ENCODE data around the gene NT5M.

The NT5M gene

GRCh38 chr17:17377071-17377967 is 74.1 kb downstream of the NT5M start:
- Histone ChIP-seq H3K9ac (no peak overlapping the region), H2AFZ (no peak overlapping the region), H3K27ac (no peak overlapping the region), H3K9me3 (ENCODE audit: control insufficient read depth, low read length) (no peaks in the 10 kb centered on the region), H3K27me3 (ENCODE audit: control insufficient read depth, insufficient read depth, low read length) (no peaks in the 10 kb centered on the region), H3K79me2 (no peaks in the 10 kb centered on the region), H3K4me3 (ENCODE audit: low read depth, low read length) (no peak overlapping the region), H3K4me1 (no peaks in the 10 kb centered on the region), H3K4me2 (ENCODE audit: low read length) (no peak overlapping the region), H3K36me3 (ENCODE audit: control insufficient read depth, insufficient read depth, low read length) (no peaks in the 10 kb centered on the region)
- no peak for TF ChIP-seq CTCF (IDR thresholded peaks at IDR 0.05)

DNA sequence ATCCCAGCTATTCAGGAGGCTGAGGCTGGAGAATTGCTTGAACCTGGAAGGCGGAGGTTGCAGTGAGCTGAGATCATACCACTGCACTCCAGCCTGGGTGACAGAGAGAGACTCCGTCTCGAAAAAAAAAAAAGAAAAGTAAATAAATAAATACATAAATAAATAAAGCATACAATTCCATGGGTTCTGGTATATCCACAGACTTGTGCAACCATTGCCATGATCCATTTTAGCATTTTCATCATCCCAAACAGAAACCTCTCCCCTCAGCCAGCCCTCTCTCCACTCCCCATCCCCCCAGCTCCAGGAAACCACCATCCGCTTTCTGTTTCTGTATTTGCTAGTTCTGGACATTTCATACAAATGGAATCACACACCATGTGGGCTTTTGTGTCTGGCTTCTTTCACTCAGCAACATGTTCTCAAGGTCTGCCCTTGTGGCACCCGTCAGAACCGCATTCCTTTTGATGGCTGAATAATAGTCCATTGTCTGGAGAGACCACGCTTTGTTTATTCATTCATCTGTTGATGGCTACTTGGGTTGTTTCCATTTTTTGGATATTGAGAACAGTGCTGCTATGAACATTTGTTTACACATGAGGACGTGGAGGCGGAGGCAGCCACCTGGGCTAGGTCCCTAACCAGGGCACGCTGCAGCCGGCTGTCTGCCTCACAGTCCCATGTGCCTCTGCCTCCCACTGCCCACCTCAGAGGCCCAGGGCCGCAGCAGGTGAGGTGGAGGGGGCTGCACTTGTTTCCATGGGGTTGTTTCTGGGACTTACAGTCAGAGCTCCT is 76.2 kb downstream of the NT5M start:
- Histone ChIP-seq H3K27me3 (ENCODE audit: control insufficient read depth, insufficient read depth, low read length) (no peaks in the 10 kb centered on the region), H3K4me2 (ENCODE audit: low read length) (no peak overlapping the region), H3K9me3 (ENCODE audit: control insufficient read depth, low read length) (no peaks in the 10 kb centered on the region), H3K36me3 (ENCODE audit: control insufficient read depth, insufficient read depth, low read length) (no peaks in the 10 kb centered on the region), H3K27ac (no peak overlapping the region), H3K4me1 (no peaks in the 10 kb centered on the region), H3K9ac (no peak overlapping the region), H3K79me2 (no peaks in the 10 kb centered on the region), H3K4me3 (ENCODE audit: low read depth, low read length) (no peak overlapping the region), H2AFZ (no peak overlapping the region)
- no peak for TF ChIP-seq CTCF (IDR thresholded peaks at IDR 0.05)

DNA sequence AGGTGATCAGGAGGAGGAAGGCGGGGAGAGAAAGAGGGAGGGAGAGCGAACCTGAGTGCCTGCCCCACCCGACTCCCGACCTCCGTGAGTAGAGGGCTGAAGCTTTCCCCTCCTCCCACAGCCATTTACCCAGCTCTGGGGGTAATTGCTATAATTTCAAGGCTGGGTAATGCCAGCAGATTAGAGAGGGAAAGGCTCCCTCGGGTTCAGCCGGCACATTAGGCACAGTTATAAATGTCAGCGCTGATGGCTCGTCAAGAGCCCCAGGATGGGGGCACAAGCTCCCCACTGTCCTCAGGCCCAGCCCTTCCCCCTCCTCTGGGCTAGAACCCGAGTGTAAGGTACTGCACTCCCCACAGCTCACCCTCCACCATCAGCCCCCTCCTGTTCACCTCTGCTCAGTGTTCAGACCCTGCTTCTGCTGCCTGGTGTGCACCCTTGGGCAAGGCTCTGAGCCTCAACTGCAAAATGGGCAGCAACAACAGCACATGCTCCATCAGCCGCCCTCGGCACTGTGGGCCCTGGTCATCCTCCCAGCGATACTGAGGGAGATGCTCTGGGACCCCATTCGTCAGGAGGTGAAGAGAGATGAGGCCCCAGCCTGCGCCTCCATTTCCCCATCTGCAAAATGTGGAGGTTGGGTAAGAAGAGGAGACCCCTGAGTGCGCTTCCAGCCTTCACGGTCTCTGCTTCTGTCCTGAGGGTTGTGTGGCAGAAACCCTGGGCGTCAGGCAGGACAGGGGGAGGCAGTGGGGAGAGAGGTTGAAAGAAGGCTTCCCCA is 77.2 kb downstream of the NT5M start:
- Histone ChIP-seq H3K79me2 (no peaks in the 10 kb centered on the region), H3K27ac (no peak overlapping the region), H3K4me2 (ENCODE audit: low read length) (no peak overlapping the region), H3K9ac (no peak overlapping the region), H3K4me1 (no peaks in the 10 kb centered on the region), H2AFZ (no peak overlapping the region), H3K36me3 (ENCODE audit: control insufficient read depth, insufficient read depth, low read length) (no peaks in the 10 kb centered on the region), H3K4me3 (ENCODE audit: low read depth, low read length) (no peak overlapping the region), H3K9me3 (ENCODE audit: control insufficient read depth, low read length) (no peaks in the 10 kb centered on the region), H3K27me3 (ENCODE audit: control insufficient read depth, insufficient read depth, low read length) (no peaks in the 10 kb centered on the region)
- TF ChIP-seq CTCF (IDR thresholded peaks at IDR 0.05) = no peak

DNA sequence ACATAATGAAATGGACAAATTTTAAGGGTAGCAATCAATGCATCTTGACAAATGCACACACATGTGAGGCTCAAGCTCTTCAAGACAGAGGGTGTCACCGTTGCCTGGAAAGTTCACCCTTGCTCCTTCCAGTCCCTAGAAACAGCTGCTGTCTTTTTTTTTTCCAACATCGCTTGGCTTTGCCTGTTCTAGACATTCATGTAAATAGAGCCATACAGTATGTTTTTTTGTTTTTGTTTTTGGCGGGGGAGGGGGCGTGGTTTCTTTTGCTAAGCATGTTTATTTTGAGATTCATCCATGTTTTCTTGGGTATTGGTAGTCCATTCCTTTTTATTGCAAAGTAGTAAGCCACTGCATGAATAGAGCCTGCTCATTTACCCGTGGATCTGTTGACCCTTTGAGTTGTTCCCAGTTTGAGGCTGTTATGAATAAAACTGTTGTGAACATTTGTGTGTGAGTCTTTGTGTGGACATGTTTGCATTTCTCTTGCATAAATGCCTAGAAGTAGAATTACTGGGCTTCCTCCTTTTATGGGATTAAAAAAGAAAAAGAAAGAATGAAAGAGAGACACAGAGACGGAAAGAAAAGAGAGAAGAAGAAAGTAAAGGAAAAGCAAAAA is 78.4 kb downstream of the NT5M start:
- no peak overlapping the region for H3K4me3 ChIP-seq (ENCODE audit: low read depth, low read length)
- no peak overlapping the region for H3K9ac ChIP-seq
- no peak overlapping the region for H2AFZ ChIP-seq
- no peak overlapping the region for H3K4me2 ChIP-seq (ENCODE audit: low read length)
- TF ChIP-seq CTCF (IDR thresholded peaks at IDR 0.05) = no peak
- no peaks in the 10 kb centered on the region for H3K4me1 ChIP-seq
- H3K9me3 ChIP-seq (ENCODE audit: control insufficient read depth, low read length) = no peaks in the 10 kb centered on the region
- no peak overlapping the region for H3K27ac ChIP-seq
- H3K79me2 ChIP-seq = no peaks in the 10 kb centered on the region
- H3K27me3 ChIP-seq (ENCODE audit: control insufficient read depth, insufficient read depth, low read length) = no peaks in the 10 kb centered on the region
- no peaks in the 10 kb centered on the region for H3K36me3 ChIP-seq (ENCODE audit: control insufficient read depth, insufficient read depth, low read length)

Data from parathyroid adenoma (tissue), 2 donors.